DND-41 (cell line): Measurements from ENCODE around the gene RNF145.

ENCODE experiments used
- ATAC-seq: fragments of 200-7000 bp; cut with Tn5 transposase; 3 replicates; pipeline ENCODE4 v1.9.1; 2021; ENCODE audit warnings: low read depth; ENCODE audit not compliant: insufficient read depth
- DNase-seq: peaks from one replicate; pipeline ENCODE4 v3.0.0-alpha.2; 2020
- H2AFZ ChIP-seq: 2 replicates; pipeline ENCODE4 v1.6.0; 2012; ENCODE audit warnings: low read depth, low read length
- H3K27ac ChIP-seq: 2 replicates; pipeline ENCODE4 v1.5.1; 2012; ENCODE audit warnings: low read length, inconsistent platforms
- H3K27me3 ChIP-seq: fragments of 200-600 bp; sonication (generic); 2 replicates; pipeline ENCODE4 v1.6.0; 2012; ENCODE audit warnings: low read length, mild to moderate bottlenecking, inconsistent platforms; ENCODE audit not compliant: insufficient read depth, poor library complexity
- H3K36me3 ChIP-seq: 2 replicates; pipeline ENCODE4 v1.5.1; 2012; ENCODE audit warnings: low read length, inconsistent platforms; ENCODE audit not compliant: insufficient read depth
- H3K4me1 ChIP-seq: 2 replicates; pipeline ENCODE4 v1.5.1; 2012; ENCODE audit warnings: mild to moderate bottlenecking, low read length; ENCODE audit not compliant: insufficient read depth
- H3K4me2 ChIP-seq: 2 replicates; pipeline ENCODE4 v1.6.0; 2012; ENCODE audit warnings: mild to moderate bottlenecking, moderate library complexity, low read length, inconsistent platforms; ENCODE audit not compliant: insufficient read depth
- H3K4me3 ChIP-seq, 2 experiments: fragments of 200-600 bp in 1 of 2; shearing (Covaris generic) in 1 of 2; 2 replicates each; pipeline ENCODE4 v1.5.1; 2012 to 2016; ENCODE audit warnings: inconsistent platforms in 2 of 2, low read length in 2 of 2, mild to moderate bottlenecking in 2 of 2, low read depth in 1 of 2, moderate library complexity in 1 of 2
- H3K79me2 ChIP-seq: 2 replicates; pipeline ENCODE4 v1.6.0; 2012; ENCODE audit warnings: low read length, inconsistent platforms; ENCODE audit not compliant: insufficient read depth
- H3K9ac ChIP-seq: 2 replicates; pipeline ENCODE4 v1.6.0; 2012; ENCODE audit warnings: low read depth, mild to moderate bottlenecking, inconsistent platforms, low read length, moderate library complexity
- H3K9me3 ChIP-seq: 2 replicates; pipeline ENCODE4 v1.5.1; 2012; ENCODE audit warnings: low read length, moderate library complexity, mild to moderate bottlenecking, inconsistent platforms; ENCODE audit not compliant: insufficient read depth, severe bottlenecking
- H4K20me1 ChIP-seq: 2 replicates; pipeline ENCODE4 v1.6.0; 2012; ENCODE audit warnings: low read length; ENCODE audit not compliant: insufficient read depth
- CTCF ChIP-seq: IDR thresholded peaks from 2 replicates; pipeline ENCODE4 v1.5.1; 2012; ENCODE audit warnings: borderline replicate concordance, low read length, moderate library complexity, mild to moderate bottlenecking; ENCODE audit not compliant: poor library complexity, severe bottlenecking; ENCODE audit errors: extremely low read depth
- EZH2 ChIP-seq: IDR thresholded peaks from 3 replicates; pipeline ENCODE4 v1.6.1; 2012; ENCODE audit warnings: borderline replicate concordance, low read depth, mild to moderate bottlenecking, moderate library complexity, low read length, inconsistent platforms; ENCODE audit not compliant: severe bottlenecking

RNF145 gene

GRCh38 chr5:159209438-159210209, at the start of gene RNF145:
TSS of gene RNF145 (minus strand) at chr5:159209553. CDS start at chr5:159203617, 5,936 bp downstream.
- peaks cover 28% of the 10 kb centered on the region; the same call in 1 of the 2 replicates for H4K20me1 ChIP-seq
- TF ChIP-seq CTCF (no peak), EZH2 (no peak)
- H3K4me2 ChIP-seq, result peak within 1 kb of the TSS; percentile 93
- H2AFZ ChIP-seq, result peak within 1 kb of the TSS; percentile 96
- ATAC-seq (peak; percentile 60), DNase-seq (peak; percentile 87)
- H3K4me3 ChIP-seq, result peak within 1 kb of the TSS; percentile 79 to 92
- peaks cover 39% of the 10 kb centered on the region for H3K4me1 ChIP-seq
- H3K9me3 ChIP-seq, result no peaks in the 10 kb centered on the region
- H3K36me3 ChIP-seq, result no peaks in the 10 kb centered on the region; the same call in 1 of the 2 replicates
- peak within 1 kb of the TSS; percentile 94 for H3K27ac ChIP-seq
- peak within 1 kb of the TSS; percentile 87 for H3K9ac ChIP-seq
- peaks cover 51% of the 10 kb centered on the region for H3K79me2 ChIP-seq
- H3K27me3 ChIP-seq, result no peaks in the 10 kb centered on the region

GRCh38 chr5:159258361-159258760, 49.0 kb upstream of the RNF145 start:
- Histone ChIP-seq H3K27me3 (no peaks in the 10 kb centered on the region), H4K20me1 (no peaks in the 10 kb centered on the region), H3K79me2 (peaks cover 16% of the 10 kb centered on the region), H3K27ac (no peak overlapping the region), H3K36me3 (no peaks in the 10 kb centered on the region), H3K4me3 (no peak overlapping the region), H3K4me2 (no peak overlapping the region), H2AFZ (no peak overlapping the region), H3K9ac (no peak overlapping the region), H3K4me1 (peaks cover 16% of the 10 kb centered on the region), H3K9me3 (no peaks in the 10 kb centered on the region)
- TF ChIP-seq CTCF (no peak), EZH2 (no peak)
- no peak for DNase-seq
- no peak for ATAC-seq

GRCh38 chr5:159257629-159258283, 48.4 kb upstream of the RNF145 start:
- no peaks in the 10 kb centered on the region for H3K9me3 ChIP-seq
- peaks cover 10% of the 10 kb centered on the region for H3K79me2 ChIP-seq
- H3K4me2 ChIP-seq, result no peak overlapping the region
- H3K9ac ChIP-seq, result no peak overlapping the region
- no peaks in the 10 kb centered on the region for H3K36me3 ChIP-seq
- no peak overlapping the region for H3K27ac ChIP-seq
- H3K4me1 ChIP-seq, result peaks cover 16% of the 10 kb centered on the region
- H3K4me3 ChIP-seq, result no peak overlapping the region
- ATAC-seq (no peak), DNase-seq (no peak)
- H3K27me3 ChIP-seq, result no peaks in the 10 kb centered on the region
- H2AFZ ChIP-seq, result no peak overlapping the region
- no peaks in the 10 kb centered on the region for H4K20me1 ChIP-seq
- TF ChIP-seq CTCF (no peak), EZH2 (no peak)
